ENCODE measurements around the gene ANO6.

GRCh38 chr12:45462506-45462905 is 246.6 kb downstream of the ANO6 start:
- TF ChIP-seq CTCF (IDR thresholded peaks at IDR 0.05) (no peak), POLR2A (IDR thresholded peaks at IDR 0.05) (no peak)
